HG03066 (cell line): ENCODE data around the gene FADS1.

Experiments
- ATAC-seq: cut with Tn5 transposase; IDR thresholded peaks from one replicate; pipeline ENCODE4 v1.9.1; 2021; ENCODE audit warnings: low read depth; ENCODE audit not compliant: unreplicated experiment

The FADS1 gene

GRCh38 chr11:61780581-61781162, 36.1 kb downstream of the FADS1 start:
- no peak for ATAC-seq

GRCh38 chr11:61779666-61780525, 36.9 kb downstream of the FADS1 start:
- ATAC-seq: no peak

- ATAC-seq: no peak
These were observed 37.7 kb downstream of the FADS1 start for GRCh38 chr11:61778920-61779650.

GRCh38 chr11:61778357-61778886, 38.4 kb downstream of the FADS1 start:
- no peak for ATAC-seq

GRCh38 chr11:61777234-61778090, 39.3 kb downstream of the FADS1 start:
- no peak for ATAC-seq

GRCh38 chr11:61776561-61777075, 40.2 kb downstream of the FADS1 start:
- ATAC-seq: no peak

GRCh38 chr11:61775606-61776554, 40.9 kb downstream of the FADS1 start:
- no peak for ATAC-seq

GRCh38 chr11:61775106-61775505, 41.7 kb downstream of the FADS1 start:
- no peak for ATAC-seq

- no peak for ATAC-seq
These were observed 42.4 kb downstream of the FADS1 start for GRCh38 chr11:61774411-61774810.

GRCh38 chr11:61773809-61774208, 43.0 kb downstream of the FADS1 start:
- no peak for ATAC-seq

- ATAC-seq: no peak
These were observed 43.4 kb downstream of the FADS1 start for GRCh38 chr11:61773356-61773755.

GRCh38 chr11:61771985-61772455, 44.8 kb downstream of the FADS1 start:
- no peak for ATAC-seq

GRCh38 chr11:61771195-61771894, 45.5 kb downstream of the FADS1 start:
- ATAC-seq: no peak

GRCh38 chr11:61769946-61770683, 46.7 kb downstream of the FADS1 start:
- no peak for ATAC-seq

- ATAC-seq: no peak
These were observed 47.5 kb downstream of the FADS1 start for GRCh38 chr11:61769169-61769920.

- no peak for ATAC-seq
These were observed 48.3 kb downstream of the FADS1 start for GRCh38 chr11:61768376-61769076.
